GM18519 (cell line): ENCODE data around the gene PCYT1B.
"Not testable (repeated sequence)": the region's sequence is repeated elsewhere in the genome, so short reads cannot be mapped to it uniquely, and the experiment has no call there.

Source experiments
- ATAC-seq: cut with Tn5 transposase; IDR thresholded peaks from one replicate; pipeline ENCODE4 v1.9.1; 2021; ENCODE audit warnings: mild to moderate bottlenecking, moderate library complexity; ENCODE audit not compliant: unreplicated experiment, low FRiP score

Gene PCYT1B

GRCh38 chrX:24647257-24648058 lies at the start of gene PCYT1B:
TSS of gene PCYT1B (minus strand) at chrX:24647347. CDS start at chrX:24647105, 242 bp downstream.
- ATAC-seq: peak; percentile 97

DNA sequence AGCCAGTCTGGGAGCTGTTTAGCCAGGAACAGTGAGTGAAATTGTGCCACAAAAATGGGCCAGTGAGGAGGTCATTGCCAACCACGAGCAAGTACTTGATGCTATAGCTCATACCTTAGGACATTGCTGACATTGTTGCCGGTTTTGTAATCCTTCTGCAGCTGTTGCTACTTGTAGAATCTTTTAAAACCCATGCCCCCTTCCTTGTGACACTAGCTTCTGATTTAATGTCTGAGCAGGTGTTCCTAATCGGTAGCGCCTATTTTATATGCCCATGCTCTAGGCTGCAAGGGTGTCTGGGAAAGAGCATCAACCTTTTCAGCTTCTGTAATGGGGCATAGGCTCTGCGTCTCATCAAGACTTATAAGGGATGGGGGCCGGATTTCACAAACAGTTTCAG lies 49.1 kb upstream of the PCYT1B start:
- no peak for ATAC-seq

GRCh38 chrX:24694825-24695224 lies 47.7 kb upstream of the PCYT1B start:
- no peak for ATAC-seq

DNA sequence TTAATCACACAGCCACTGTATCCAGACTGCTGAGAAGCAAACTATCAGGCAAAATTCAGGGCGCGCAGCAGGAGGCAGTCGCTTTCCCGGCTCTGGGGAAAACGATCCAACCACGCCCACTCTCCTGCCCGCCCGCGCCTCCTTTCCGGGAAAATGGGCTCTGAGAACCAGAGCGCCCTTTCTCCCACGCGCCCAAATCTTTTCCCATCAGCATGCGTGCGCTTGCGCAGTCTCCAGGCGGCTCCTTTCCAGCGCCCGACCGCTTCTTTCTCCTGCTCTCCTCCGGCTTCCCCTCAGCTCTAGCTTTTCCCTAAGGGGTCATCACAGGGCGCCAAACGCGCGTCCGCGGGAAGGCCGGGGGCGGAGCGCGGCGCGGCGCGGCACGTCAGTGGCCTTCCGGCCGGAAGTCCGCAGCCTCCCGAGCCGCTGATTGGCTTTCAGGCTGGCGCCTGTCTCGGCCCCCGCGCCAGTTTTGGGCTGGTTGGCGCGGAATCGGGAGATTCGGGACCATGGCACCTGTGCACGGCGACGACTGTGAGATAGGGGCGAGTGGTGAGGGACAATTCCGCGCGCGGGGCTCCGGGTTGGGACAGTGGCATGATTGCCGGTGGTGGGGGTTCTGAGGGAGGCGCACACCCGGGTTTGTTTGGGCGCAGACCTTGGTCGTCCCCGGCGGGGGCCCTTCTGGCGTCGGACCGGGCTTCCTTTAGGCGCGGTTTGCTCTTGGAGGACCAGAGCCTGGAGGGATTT lies 46.5 kb upstream of the PCYT1B start, which contains the start of gene POLA1:
TSS of gene POLA1 (plus strand) at position 466 of the 750 bp plus-strand sequence. CDS start at position 510, 44 bp downstream.
- ATAC-seq: peak; percentile 96

DNA sequence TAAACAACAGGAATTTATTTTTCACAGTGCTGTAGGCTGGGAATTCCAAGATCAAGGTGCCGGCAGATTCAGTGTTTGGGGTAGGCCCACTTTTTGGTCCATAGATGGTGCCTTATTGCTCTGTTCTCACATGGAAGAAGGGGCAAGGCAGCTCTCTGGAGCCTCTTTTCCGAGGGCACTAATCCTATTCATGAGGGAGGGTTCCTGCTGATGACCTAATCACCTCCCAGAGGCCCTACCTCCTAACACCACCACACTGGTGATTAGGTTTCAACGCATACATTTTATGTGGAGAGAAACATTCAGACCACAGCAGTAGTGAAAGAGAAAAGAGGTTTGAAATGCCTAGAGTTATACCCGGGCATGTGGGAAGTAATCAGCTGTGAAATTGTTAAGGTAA lies 45.2 kb upstream of the PCYT1B start:
- no peak for ATAC-seq

GRCh38 chrX:24684048-24684447 lies 36.9 kb upstream of the PCYT1B start:
- ATAC-seq: no peak

- ATAC-seq: no peak
These were observed 35.7 kb upstream of the PCYT1B start for GRCh38 chrX:24682739-24683432.

- ATAC-seq: no peak
These were observed 29.4 kb upstream of the PCYT1B start for GRCh38 chrX:24676403-24677024.

DNA sequence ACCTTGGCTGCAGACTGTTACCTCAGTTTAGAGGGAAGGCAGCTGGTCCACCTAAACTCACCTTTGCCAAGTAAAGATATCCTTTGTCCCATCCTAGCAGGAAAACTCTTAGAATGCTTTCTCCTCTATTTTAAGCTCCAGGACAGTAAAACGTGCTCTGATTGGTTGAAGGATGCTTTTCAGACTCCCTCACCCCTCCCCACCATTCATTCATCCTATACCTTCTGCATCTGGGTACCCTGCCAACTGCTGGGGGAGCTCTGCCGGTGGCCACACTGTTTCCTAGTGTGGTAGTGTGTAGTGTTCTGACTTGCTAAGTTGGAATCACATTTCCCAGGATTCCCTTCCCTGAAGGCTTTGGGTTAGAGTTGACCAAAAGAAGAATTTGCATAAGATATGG lies 26.3 kb upstream of the PCYT1B start:
- no peak for ATAC-seq

- no peak for ATAC-seq
These were observed 25.6 kb upstream of the PCYT1B start for GRCh38 chrX:24672701-24673190.

GRCh38 chrX:24668111-24668510 lies 21.0 kb upstream of the PCYT1B start:
- ATAC-seq: no peak

DNA sequence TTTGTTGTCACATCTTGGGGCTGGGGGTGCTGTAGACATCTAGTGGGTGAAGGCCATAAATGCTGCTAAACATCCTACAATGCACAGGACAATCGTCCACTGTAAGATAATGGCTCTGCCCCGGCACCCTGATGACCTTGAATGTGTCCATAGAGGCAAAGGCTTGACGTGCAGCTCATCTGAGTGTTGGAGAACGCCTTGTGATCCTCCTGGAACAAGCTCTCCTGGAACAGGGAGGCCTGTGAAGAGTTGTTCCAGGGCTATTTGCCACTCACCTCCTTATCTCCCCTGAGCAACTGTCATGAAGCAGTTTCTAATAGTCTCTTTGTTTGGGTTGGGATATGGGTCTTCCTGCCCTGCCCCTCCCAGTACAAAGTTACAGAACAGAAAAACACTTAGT lies 15.2 kb upstream of the PCYT1B start:
- no peak for ATAC-seq

DNA sequence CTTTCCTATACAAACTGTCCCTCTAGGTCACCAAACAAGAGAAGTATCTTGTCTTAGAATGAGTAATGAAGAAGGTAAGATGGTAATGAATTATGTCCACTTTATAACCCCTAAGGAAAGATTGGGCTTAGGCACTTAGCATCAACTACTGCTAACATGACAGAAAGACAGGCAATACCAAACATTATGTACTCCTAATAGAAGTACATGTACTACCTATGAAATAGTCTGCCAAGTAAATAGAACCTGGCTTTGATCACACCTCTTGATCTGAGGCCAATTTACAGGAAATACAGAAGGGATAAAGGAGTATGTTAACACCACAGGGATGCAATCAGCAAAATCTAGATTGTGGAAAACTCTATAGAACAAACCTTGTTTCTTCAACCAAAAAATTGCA lies 14.1 kb upstream of the PCYT1B start:
- no peak for ATAC-seq

DNA sequence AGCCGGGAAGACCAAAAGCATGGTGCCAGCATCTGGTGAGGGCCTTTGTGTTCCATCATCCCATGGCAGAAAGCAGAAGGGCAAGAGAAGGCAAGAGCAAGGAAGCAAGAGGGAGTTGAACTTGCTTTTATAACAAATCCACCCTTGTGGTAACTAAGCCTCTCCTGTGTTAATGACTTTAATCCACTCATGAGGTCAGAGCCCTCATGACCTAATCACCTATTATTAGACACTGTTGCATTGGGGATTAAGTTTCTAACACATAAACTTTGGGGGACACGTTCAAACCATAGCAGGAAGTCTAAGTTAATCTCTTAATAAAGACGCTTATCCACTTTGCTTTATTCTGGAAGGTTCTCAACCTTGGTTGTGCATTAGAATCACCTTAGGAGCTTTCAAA lies 12.5 kb upstream of the PCYT1B start:
- ATAC-seq: no peak

- no peak for ATAC-seq
These were observed 12.0 kb upstream of the PCYT1B start for GRCh38 chrX:24659106-24659505.

DNA sequence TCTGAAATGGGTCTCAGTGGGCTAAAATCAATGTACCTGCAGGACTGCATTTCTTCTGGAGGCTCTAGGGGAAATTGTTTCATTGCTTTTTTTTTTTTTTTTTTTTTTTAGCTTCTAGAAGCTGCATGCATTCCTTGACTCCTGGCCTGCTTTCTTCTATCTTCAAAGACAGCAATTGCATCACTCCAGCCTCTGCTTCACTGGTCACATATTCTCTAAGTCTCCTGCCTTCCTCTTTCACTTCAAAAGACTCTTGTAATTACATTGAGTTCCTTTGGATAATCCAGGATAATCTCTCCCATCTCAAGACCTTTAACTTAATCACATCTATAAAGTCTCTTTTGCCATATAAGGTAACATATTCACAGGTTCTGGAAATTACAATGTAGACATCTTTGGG lies 11.3 kb upstream of the PCYT1B start:
- no peak for ATAC-seq

DNA sequence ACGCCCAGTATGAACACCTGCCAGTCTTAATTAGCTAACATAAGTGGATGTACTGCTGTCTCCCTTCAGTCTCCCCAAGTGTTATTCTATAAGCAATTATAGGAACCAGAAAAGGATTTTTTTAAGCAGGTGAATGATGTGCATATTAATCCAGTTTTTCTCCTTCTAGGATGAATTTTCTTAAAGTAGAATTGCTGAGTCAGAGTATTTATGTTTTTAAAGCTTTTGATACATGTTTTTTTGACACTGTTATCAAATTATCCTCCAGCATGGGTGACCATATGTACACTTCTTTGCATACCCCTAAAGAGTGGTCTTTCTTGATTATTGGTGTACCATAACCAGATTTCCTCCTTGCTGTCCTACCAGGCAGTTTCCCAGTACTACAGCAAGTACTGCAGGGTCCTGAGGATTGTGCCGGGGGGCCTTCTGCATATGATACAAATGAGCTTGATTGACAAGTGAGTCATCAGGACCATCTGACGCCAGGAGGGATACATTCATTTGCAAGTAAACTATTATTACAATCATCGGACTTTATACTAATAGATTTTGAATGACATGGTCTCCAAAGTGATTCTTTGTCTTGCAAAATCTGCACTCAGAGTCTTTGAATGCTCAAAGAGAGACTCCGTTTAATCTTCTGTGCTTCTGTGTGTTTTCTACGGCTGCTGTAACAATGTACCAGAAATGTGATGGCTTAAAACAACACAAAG lies 10.7 kb upstream of the PCYT1B start:
- no peak for ATAC-seq

- ATAC-seq: not testable (repeated sequence)
These were observed 8.5 kb upstream of the PCYT1B start for GRCh38 chrX:24655679-24656078.

DNA sequence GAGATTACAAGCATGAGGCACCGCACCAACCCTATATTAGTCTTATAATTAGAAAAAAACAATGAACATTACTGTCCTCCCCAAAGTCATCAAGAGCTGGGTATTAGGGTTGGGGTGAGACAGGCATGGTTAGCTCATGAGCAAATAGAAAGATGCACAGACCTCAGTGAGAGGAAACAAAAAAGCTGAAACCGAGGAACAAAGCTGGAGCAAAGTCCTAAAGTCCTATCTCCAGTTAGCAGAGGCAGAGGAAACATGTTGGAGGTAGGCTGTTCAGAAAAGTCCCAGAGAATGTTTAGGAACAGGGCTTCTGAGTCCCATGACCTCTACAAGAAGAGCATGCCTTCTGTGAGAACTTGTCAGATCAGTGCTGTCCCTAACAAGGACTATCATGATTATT lies 4.6 kb upstream of the PCYT1B start:
- ATAC-seq: no peak

DNA sequence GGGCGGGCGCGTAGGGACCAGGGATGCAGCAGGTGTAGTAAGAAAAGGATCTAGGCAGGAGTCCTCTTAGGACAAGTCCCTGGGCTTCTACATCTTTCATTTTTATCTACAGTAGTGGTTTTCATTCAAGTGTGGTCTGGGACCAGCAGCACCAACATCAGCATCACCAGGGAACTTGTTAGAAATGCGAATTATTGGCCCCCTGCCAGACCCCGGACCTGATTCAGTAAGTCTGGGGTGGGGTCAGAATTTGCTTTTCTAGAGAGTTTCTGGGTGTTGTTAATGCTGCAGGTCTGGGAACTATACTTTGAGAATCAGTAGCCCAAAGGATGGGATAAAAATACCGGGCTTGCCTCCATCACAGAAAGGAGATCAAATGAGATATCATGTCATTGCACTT lies 1.3 kb upstream of the PCYT1B start:
- no peak for ATAC-seq
